HG03354 (cell line): ENCODE results near the gene OBSCN.
"Not testable (repeated sequence)": the region's sequence is repeated elsewhere in the genome, so short reads cannot be mapped to it uniquely, and the experiment has no call there.

Experiments
- ATAC-seq: cut with Tn5 transposase; IDR thresholded peaks from one replicate; pipeline ENCODE4 v1.9.1; 2021; ENCODE audit warnings: mild to moderate bottlenecking; ENCODE audit not compliant: unreplicated experiment, poor library complexity, severe bottlenecking

OBSCN gene

DNA sequence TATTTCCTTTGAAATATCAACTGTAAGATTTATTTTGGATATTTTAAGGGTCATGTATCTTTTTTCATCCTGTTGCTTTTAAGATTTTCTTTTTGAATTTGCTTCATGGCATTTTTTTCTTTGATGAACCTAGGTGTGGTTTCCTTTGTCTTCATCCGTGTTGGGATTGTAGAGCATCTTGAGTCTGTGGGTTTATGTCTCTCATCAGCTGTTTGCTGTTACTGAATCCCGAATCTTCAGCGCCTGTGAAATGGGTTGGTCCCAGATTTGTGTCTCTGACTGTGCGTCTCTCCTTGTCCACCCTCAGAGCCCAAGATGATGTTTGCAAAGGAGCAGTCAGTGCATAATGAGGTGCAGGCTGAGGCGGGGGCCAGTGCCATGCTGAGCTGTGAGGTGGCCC lies 36.1 kb downstream of the OBSCN start:
- ATAC-seq, result not testable (repeated sequence)

DNA sequence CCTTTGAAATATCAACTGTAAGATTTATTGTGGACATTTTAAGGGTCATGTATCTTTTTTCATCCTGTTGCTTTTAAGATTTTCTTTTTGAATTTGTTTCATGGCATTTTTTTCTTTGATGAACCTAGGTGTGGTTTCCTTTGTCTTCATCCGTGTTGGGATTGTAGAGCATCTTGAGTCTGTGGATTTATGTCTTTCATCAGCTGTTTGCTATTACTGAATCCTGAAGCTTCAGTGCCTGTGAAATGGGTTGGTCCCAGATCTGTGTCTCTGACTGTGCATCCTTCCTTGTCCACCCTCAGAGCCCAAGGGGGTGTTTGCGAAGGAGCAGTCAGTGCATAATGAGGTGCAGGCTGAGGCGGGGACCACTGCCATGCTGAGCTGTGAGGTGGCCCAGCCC lies 37.3 kb downstream of the OBSCN start:
- no peak for ATAC-seq

DNA sequence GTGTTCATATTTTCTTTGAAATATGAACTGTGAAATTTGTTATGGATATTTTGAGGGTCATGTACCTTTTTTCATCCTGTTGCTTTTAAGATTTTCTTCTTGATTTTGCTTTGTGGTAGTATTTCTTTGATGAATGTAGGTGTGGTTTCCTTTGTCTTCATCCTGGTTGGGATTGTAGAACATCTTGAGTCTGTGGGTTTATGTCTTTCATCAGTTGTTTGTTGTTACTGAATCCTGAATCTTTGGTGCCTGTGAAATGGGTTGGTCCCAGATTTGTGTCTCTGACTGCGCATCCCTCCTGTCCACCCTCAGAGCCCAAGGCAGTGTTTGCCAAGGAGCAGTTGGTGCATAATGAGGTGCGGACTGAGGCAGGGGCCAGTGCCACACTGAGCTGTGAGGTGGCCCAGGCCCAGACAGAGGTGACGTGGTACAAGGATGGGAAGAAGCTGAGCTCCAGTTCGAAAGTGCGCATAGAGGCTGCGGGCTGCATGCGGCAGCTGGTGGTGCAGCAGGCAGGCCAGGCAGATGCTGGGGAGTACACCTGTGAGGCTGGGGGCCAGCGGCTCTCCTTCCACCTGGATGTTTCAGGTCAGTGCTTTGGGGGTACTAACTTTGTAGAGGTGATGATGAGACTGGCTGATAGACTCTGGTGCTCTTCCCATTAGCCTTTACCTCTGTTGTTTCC lies 38.5 kb downstream of the OBSCN start:
- no peak for ATAC-seq

DNA sequence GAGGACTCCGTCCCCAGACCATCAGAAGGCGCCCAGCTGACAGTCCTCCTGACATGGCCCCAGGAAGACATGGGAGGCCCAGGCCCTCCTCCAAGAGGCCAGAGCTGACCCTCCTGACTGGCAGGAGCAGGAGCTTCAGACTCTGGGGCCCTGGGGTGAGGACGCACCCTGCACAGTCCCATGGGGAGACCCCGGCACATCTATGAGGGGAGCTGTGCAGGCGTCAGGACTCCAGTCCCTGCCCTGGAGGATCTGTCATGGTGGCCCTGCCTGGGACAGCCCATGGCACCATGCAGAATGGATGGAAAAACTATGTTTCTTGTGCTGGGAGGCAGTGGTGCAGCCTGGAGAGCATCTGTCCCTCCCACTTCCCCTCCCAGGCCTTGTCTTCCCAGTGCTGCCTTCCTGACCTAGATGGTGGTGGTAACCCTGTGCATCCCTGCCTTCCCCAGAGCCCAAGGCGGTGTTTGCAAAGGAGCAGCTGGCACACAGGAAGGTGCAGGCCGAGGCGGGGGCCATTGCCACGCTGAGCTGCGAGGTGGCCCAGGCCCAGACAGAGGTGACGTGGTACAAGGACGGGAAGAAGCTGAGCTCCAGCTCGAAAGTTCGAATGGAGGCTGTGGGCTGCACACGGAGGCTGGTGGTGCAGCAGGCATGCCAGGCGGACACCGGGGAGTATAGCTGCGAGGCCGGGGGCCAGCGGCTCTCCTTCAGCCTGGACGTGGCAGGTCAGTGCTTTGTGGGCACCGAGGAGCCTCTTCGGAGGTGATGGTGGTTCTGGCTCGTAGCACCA lies 41.9 kb downstream of the OBSCN start:
- no peak for ATAC-seq

DNA sequence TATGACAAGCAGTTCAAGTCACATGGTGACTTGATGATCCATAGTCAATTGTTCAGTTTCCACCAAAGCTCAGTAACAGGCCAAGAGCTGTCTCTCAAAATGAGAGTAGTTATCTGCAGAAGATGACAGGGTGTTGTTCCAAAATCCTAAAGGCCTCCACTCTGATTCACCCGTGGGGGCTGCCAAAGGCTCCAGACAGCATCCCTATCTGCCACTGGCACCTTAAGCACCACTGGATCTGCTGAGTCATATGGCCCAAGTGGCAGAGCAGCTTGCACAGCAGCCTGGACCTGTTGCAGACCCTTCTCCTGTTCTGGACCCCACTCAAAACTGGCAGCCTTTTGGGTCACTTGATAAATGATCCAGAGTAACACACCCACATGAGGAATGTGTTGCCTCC lies 44.6 kb downstream of the OBSCN start:
- not testable (repeated sequence) for ATAC-seq

DNA sequence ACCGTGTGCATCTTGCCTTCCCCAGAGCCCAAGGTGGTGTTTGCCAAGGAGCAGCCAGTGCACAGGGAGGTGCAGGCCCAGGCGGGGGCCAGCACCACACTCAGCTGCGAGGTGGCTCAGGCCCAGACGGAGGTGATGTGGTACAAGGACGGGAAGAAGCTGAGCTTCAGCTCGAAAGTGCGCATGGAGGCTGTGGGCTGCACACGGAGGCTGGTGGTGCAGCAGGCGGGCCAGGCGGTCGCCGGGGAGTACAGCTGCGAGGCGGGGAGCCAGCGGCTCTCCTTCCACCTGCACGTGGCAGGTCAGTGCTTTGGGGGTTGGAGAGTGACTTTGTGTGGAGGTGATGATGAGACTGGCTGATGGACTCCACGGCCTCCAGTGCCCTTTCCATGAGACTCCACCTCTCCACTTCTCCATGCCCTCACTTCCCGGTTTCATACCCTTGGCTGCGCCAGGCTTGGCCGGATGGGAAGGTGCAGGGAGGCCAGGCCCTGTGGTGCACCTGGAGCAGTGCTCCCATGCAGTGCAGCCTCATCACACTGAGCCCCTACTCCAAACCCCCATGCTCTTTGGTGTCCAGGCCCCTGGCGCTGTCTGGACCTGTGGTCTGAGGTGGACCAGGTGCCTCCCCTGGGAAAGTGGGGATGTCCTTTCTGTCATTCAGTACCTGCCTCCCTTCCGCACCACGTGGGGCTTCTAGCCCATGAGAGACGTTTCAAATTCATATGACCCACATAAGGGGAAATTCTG lies 49.0 kb downstream of the OBSCN start:
- no peak for ATAC-seq

DNA sequence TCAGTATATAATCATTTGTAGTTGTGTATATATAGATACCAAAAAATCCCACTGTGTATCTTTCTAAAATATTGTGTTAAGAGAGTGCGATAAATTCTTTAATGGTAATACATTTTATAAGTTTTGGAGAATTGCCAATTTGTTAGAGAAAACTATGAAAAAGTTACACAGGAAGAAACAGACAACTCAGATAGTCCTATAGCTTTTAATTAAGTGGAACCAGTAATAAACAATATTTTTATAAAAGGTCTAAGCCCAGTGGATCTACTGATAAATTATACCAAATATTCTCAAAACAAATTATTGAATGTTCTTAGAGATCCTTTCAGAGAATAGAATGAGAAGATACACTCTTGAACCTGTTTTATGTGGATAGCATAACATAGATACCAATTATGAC lies 50.6 kb downstream of the OBSCN start:
- no peak for ATAC-seq

DNA sequence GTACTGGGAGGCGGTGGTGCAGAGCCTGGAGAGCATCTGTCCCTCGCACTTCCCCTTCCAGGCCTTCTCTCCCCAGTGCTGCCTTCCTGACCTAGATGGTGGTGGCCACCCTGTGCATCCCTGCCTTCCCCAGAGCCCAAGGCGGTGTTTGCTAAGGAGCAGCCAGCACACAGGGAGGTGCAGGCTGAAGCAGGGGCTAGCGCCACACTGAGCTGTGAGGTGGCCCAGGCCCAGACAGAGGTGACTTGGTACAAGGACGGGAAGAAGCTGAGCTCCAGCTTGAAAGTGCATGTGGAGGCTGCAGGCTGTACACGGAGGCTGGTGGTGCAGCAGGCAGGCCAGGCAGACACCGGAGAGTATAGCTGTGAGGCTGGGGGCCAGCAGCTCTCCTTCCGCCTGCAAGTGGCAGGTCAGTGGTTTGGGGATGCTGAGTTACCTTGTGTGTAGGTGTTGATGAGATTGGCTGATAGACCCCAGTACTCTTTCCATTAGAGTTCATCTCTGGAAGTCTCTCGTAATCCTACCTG lies 51.6 kb downstream of the OBSCN start:
- ATAC-seq, result no peak

DNA sequence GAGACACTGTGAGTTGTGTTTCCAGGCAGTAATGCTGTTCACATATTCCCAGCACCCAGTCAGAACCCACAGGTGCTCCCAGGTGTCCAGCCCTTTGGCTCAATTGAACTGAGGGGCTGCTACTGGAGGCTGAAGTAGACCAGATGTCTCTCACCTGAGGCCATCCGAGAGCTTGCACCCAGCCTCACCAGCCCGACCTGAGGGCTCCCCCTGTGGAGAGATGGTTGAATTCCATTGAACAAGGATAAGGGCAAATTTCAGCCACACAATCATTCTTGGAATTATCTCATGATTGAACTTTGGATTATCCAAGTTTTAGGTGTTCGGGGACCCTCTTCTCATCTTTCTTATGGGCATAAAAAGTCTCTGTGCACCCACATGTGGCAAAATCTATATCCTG lies 52.1 kb downstream of the OBSCN start:
- ATAC-seq, result no peak

DNA sequence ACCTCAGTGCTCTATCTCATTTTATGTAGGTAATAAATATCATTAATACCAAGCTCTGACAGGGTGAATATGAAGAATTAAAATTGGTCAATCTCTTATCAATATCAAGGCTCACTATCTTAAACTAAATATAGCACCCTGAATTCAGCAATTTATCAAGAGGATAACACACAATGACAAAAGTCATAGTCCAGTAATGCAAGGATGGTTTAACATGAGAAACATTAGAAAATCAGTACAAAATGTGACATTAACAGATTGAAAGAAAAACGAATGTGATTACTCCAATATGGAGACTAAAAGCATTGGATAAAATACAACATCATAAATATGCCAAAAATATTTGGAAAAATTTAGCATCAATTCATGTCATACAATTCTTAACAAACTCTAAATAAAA lies 53.9 kb downstream of the OBSCN start:
- no peak for ATAC-seq

DNA sequence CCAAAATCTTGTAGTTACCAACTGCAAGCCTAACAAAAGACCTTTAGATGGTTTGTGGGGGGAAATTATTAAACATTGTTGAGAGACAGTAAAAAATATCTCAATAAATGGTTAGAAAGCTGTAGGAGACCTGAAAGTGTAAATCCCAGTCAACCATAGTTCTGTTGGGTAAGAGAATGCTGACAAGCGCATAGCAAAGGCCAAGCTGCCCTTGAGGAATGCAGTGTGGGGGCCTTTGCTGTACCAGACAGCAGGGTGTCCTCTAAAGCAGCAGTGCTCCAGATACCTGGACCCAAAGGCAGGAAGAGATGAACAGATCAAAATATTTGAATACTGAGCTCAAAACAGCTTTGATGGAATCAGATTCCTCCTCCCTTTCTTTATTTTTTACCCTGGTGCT lies 54.6 kb downstream of the OBSCN start:
- no peak for ATAC-seq

DNA sequence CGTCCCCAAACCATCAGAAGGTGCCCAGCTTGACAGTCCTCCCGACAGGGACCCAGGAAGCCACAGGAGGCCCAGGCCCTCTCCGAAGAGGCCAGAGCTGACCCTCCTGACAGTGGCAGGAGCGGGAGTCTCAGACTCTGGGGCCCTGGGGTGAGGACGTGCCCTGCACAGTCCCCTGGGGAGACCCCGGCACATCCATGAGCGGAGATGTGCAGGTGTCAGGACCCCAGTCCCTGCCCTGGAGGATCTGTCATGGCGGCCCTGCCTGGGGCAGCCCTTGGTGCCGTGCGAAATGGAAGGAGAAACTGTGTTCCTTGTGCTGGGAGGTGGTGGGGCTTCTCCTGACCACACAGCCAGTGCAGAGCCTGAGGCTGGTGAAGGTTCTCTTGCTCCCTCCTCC lies 55.8 kb downstream of the OBSCN start:
- no peak for ATAC-seq

DNA sequence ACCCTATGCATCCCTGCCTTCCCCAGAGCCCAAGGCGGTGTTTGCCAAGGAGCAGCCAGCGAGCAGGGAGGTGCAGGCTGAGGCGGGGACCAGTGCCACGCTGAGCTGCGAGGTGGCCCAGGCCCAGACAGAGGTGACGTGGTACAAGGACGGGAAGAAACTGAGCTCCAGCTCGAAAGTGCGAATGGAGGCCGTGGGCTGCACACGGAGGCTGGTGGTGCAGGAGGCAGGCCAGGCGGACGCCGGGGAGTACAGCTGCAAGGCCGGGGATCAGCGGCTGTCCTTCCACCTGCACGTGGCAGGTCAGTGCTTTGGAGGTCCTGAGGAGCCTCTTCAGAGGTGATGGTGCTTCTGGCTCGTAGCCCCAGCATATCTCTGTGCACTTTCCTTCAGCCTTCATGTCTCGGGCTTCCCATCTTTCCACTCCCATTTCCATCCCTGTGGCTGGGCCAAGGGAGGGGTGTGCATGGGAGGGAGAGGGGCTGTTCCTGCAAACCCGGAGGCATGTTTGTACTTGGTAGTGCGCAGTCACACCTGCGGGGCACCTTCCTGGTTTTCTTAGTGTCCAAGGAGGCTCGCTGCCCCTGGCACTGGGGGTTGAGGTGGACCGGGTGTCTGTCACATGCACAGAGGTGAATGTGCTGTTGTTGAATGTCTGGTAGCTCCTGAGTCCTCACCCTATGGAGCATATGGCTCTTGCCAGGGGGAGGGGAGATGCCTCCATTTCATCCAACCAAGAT lies 56.4 kb downstream of the OBSCN start:
- ATAC-seq, result no peak

DNA sequence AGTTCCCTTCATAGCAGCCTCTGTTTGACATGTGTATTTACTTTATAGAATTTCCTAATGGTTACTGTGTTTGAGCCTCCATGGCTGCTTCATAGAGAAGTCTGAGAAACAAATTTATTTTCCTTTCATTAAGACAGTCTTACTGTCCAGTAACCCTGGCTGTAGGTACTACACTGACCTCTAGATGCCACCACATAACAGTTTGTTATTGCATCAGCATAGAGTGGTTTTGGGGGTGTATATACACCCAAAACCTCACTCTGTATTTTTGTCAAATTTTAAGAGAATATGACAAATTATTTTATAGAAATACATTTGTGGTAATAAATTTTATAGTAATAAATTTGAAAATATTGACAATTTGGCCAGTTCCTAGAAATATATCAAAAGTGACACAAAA lies 57.3 kb downstream of the OBSCN start:
- no peak for ATAC-seq

DNA sequence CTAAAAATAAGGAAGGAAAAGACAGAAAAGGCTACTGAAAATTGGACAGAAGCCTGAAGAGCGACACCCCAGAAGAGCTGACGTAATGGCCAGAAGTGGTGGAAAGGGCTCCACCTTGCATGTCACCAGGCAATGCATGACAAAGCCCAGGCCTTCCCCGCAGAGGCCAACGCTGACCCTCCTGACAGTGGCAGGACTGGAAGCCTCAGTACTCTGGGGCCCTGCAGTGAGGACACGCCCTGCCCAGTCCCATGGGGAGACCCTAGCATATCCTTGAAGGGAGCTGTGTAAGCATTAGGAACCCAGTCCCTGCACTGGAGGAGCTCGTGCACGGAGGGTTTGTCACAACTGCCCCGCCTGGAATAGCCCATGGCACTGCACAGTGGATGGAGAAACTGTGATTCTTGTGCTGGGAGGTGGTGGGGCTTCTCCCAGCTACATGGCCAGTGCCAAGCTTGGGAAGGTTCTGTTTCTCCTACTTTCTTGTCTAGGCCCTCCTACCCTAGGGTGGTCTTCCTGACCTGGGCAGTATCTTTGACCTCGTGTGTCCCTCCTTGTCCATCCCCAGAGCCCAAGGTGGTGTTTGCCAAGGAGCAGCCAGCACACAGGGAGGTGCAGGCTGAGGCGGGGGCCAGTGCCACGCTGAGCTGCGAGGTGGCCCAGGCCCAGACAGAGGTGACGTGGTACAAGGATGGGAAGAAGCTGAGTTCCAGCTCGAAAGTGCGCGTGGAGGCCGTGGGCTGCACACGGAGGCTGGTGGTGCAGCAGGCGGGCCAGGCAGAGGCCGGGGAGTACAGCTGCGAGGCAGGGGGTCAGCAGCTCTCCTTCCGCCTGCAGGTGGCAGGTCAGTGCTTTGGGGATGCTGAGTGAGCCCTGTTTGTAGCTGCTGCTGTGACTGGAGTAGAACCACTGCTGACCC lies 60.4 kb downstream of the OBSCN start:
- ATAC-seq, result no peak

DNA sequence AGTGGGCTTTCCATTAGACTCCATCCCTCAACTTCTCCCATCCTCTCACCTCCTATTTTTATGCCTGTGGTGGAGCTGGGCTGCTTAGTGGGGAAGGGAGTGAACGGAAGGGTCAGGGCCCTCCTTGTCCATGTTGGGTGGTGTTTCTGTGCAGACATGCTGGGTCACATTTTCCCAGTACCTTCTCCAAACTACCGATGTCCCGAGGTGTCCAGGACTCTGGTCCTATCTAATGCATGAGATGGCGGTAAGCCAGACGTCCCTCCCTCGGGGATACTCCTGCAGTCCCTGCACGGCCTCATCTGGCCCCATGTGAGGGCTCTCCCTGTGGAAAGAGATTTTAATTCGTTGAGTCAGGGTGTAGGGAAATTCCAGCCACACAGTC lies 61.0 kb downstream of the OBSCN start:
- no peak for ATAC-seq

DNA sequence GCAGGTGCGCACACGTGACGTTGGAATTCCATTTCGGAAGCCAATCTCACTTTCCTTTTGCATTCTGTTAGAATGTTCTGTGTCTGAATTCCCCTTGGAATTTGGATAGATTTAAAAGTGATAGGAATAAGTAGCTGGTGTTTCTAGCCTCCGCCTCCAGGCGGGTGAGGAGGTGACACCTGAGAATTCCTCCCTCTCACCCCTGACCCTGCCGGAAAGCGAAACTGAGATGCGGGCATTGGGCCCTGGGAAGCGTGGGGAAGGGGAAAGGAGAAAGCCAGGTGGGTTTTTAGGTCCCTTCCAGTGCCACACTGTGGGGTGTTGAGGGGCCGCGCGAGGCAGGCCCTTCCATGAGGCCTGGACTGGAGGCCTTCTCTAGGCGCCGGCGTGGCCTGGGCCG lies 61.6 kb downstream of the OBSCN start:
- peak; percentile 72 for ATAC-seq

DNA sequence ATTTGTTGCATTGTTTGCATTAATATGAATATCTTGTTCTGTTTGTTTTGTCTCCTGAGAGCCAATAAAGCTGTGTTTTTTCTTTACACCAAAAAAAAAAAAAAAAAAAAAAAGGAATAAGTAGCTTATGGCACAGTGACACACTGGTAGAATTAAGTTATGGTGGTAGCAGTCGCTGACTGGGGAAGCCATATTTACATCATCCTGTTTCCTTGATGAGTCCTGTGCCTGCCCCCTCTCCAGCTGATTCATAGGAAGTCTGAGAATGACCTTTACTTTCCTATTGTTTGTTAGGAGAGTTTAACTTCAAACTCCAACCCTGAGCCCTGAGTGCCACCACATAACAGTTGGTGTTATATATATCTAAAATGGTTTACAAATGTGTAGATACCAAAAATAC lies 62.2 kb downstream of the OBSCN start:
- no peak for ATAC-seq

DNA sequence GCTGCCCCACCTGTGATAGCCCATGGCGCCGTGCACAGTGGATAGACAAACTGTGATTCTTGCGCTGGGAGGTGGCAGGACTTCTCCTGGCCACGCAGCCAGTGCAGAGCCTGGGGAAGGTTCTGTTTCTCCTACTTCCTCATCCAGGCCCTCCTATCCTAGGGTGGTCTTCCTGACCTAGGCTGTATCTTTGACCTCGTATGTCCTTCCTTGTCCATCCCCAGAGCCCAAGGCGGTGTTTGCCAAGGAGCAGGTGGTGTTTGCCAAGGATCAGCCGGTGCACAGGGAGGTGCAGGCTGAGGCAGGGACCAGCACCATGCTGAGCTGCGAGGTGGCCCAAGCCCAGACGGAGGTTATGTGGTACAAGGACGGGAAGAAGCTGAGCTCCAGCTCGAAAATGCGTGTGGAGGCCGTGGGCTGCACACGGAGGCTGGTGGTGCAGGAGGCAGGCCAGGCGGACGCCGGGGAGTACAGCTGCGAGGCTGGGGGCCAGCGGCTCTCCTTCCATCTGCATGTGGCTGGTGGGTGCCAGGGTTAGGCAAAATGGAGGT lies 63.9 kb downstream of the OBSCN start:
- no peak for ATAC-seq
